HepG2 (cell line): ENCODE results near the gene DOCK4. TPM values are rescaled to one million over a fixed set of nuclear protein-coding genes. Genes with fewer than 3 reads are reported as not detected.

Experiments used
- ATAC-seq: fragments of 200-7000 bp; cut with Tn5 transposase; 3 replicates; pipeline ENCODE4 v1.9.1; 2020; ENCODE audit warnings: mild to moderate bottlenecking, moderate library complexity
- BruUV-seq: library from RNA; stranded (reverse); fragments of 400-500 nt; replicated peaks from 2 replicates; lab custom pipeline; 2021; lab: Mats Ljungman, UMichigan
- CTCF ChIA-PET: fragments of 300-600 bp; formaldehyde crosslinking; extraction: SDS; loops from one replicate; lab custom pipeline; 2021; ENCODE audit warnings: low total read pairs, inconsistent platforms, low intra/inter-chr PET ratio; lab: Yijun Ruan, JAX
- POLR2A ChIA-PET: fragments of 350-600 bp; sonication (Branson Sonifier 250); formaldehyde crosslinking; loops from one replicate; lab custom pipeline; 2020; ENCODE audit warnings: antibody characterized with exemption, inconsistent platforms; lab: Yijun Ruan, JAX
- DNase-seq: peaks from one replicate; pipeline ENCODE4 v3.0.0-alpha.2; 2015; ENCODE audit warnings: low spot score
- FAIRE-seq: peaks from 3 replicates; lab custom pipeline; 2011; peaks lifted over from hg19 to GRCh38; lab: Jason Lieb, UNC
- H2AFZ ChIP-seq: one replicate; pipeline ENCODE4 v1.6.1; 2011; ENCODE audit warnings: low read length, inconsistent platforms
- H3K27ac ChIP-seq: fragments of 300-600 bp; 3 replicates; pipeline ENCODE4 v1.8.0; 2011; ENCODE audit warnings: mixed run types, mild to moderate bottlenecking, mixed read lengths, low read length, inconsistent platforms; ENCODE audit not compliant: insufficient read depth; ENCODE audit errors: extremely low read length
- H3K27me3 ChIP-seq, 2 experiments: fragments of 200-600 bp in 1 of 2; 2 replicates in 1 of 2; 3 replicates in 1 of 2; pipeline versions ENCODE4 v1.6.0 to v1.8.0; 2011; ENCODE audit warnings: low read length in 2 of 2, mild to moderate bottlenecking in 2 of 2, moderate library complexity in 2 of 2, inconsistent platforms in 1 of 2; ENCODE audit not compliant: insufficient read depth in 2 of 2, control insufficient read depth in 1 of 2
- H3K36me3 ChIP-seq, 2 experiments: fragments of 200-600 bp in 1 of 2; replicated peaks in 1 of 2; 2 replicates in 1 of 2; 3 replicates in 1 of 2; pipeline versions ENCODE4 v1.5.1 to v1.8.0; 2011; ENCODE audit warnings: low read length in 2 of 2, inconsistent platforms in 1 of 2; ENCODE audit not compliant: insufficient read depth in 2 of 2, control insufficient read depth in 1 of 2
- H3K4me1 ChIP-seq: 2 replicates; pipeline ENCODE4 v1.5.1; 2012; ENCODE audit warnings: low read length, inconsistent platforms; ENCODE audit not compliant: insufficient read depth
- H3K4me2 ChIP-seq: 2 replicates; pipeline ENCODE4 v1.6.0; 2011; ENCODE audit warnings: low read depth, low read length, inconsistent platforms
- H3K4me3 ChIP-seq, 3 experiments: fragments of 200-600 bp in 1 of 3; sonication (generic), shearing (Covaris generic) in 1 of 3; replicated peaks in 1 of 3; 2 replicates each; pipeline ENCODE4 v1.5.1; 2011 to 2016; ENCODE audit warnings: low read length in 3 of 3, inconsistent platforms in 2 of 3, low read depth in 2 of 3, mild to moderate bottlenecking in 2 of 3, control low read depth in 1 of 3, mixed read lengths in 1 of 3; ENCODE audit not compliant: insufficient read depth in 1 of 3
- H3K79me2 ChIP-seq: one replicate; pipeline ENCODE4 v1.6.1; 2011; ENCODE audit warnings: low read length, inconsistent platforms; ENCODE audit not compliant: insufficient read depth
- H3K9ac ChIP-seq: 2 replicates; pipeline ENCODE4 v1.6.0; 2011; ENCODE audit warnings: mild to moderate bottlenecking, low read depth, low read length, inconsistent platforms; ENCODE audit not compliant: insufficient read depth
- H3K9me3 ChIP-seq: 2 replicates; pipeline ENCODE4 v1.5.1; 2012; ENCODE audit warnings: mild to moderate bottlenecking, low read length
- H4K20me1 ChIP-seq: 2 replicates; pipeline ENCODE4 v1.6.0; 2011; ENCODE audit warnings: inconsistent platforms, mild to moderate bottlenecking, low read length, moderate library complexity; ENCODE audit not compliant: insufficient read depth
- ARID5B ChIP-seq: IDR thresholded peaks from 2 replicates; pipeline ENCODE4 v1.4.0; 2020; ENCODE audit warnings: mild to moderate bottlenecking, missing genetic modification reagents
- ELK4 ChIP-seq: sonication (generic); formaldehyde crosslinking; IDR thresholded peaks from 2 replicates; pipeline ENCODE4 v1.9.0; 2021; ENCODE audit warnings: missing genetic modification reagents, borderline replicate concordance
- IRF1 ChIP-seq: sonication (generic); formaldehyde crosslinking; IDR thresholded peaks from 2 replicates; pipeline ENCODE4 v1.4.0; 2020; ENCODE audit warnings: low read depth, mild to moderate bottlenecking, missing genetic modification reagents
- KLF9 ChIP-seq: IDR thresholded peaks from 2 replicates; pipeline ENCODE4 v1.6.1; 2016; ENCODE audit warnings: low read depth
- KMT2A ChIP-seq: sonication (generic); formaldehyde crosslinking; IDR thresholded peaks from 2 replicates; pipeline ENCODE4 v1.4.0; 2020; ENCODE audit warnings: missing genetic modification reagents
- NFIB ChIP-seq: sonication (generic); formaldehyde crosslinking; IDR thresholded peaks from 2 replicates; pipeline ENCODE4 v1.9.0; 2021; ENCODE audit warnings: missing genetic modification reagents, mild to moderate bottlenecking, borderline replicate concordance
- PITX1 ChIP-seq: sonication (generic); formaldehyde crosslinking; IDR thresholded peaks from 2 replicates; pipeline ENCODE4 v1.5.1; 2020; ENCODE audit warnings: mild to moderate bottlenecking, missing genetic modification reagents
- SAP130 ChIP-seq: IDR thresholded peaks from 2 replicates; pipeline ENCODE4 v1.6.1; 2016; ENCODE audit warnings: low read depth
- SOX6 ChIP-seq, 2 experiments: fragments of 450-650 bp in 1 of 2; sonication (generic) in 1 of 2; formaldehyde crosslinking in 1 of 2; IDR thresholded peaks; 2 replicates each; pipeline versions ENCODE4 v1.4.0 to v1.6.1; 2017 to 2020; ENCODE audit warnings: antibody characterized with exemption in 1 of 2, mild to moderate bottlenecking in 1 of 2, missing genetic modification reagents in 1 of 2
- ZBTB34 ChIP-seq: sonication (generic); formaldehyde crosslinking; IDR thresholded peaks from 2 replicates; pipeline ENCODE4 v1.8.0; 2022; ENCODE audit warnings: mild to moderate bottlenecking, missing genetic modification reagents
- ZNF670 ChIP-seq: sonication (generic); formaldehyde crosslinking; IDR thresholded peaks from 2 replicates; pipeline ENCODE4 v1.8.0; 2022; ENCODE audit warnings: mild to moderate bottlenecking, missing genetic modification reagents, borderline replicate concordance
- WGBS: methylation state at CpG from one replicate; pipeline ENCODE4 v1.1.6; 2017; ENCODE audit warnings: low lambda C conversion rate; 5-methylcytosine and 5-hydroxymethylcytosine counted together
- in situ Hi-C: cut with HindIII; loops from 2 replicates; pipeline ENCODE4 v1.10.0; 2017; ENCODE audit warnings: low pct_unique_long_range_greater_than_20kb; ENCODE audit not compliant: extremely low pct_ligation_motif_present
- intact Hi-C: fragments of 100-400 bp; cut with micrococcal nuclease; formaldehyde crosslinking; loops from one replicate; pipeline ENCODE4 v1.10.0; 2022; ENCODE audit not compliant: unreplicated experiment
- polyA plus RNA-seq, 8 experiments: library from polyadenylated mRNA; depleted of rRNA in 3 of 8; stranded (reverse) in 7 of 8; unstranded in 1 of 8; fragments of >200 nt; fragmentation: Illumina TruSeq in 4 of 8; extraction: Trizol in 4 of 8; gene quantifications; 2 replicates each; pipeline versions ENCODE4 v1.2.1 to v1.2.3, GENCODE V29; 2011 to 2016; ENCODE audit warnings: low read depth in 4 of 8, missing spikeins in 1 of 8, mixed read lengths in 1 of 8; ENCODE audit not compliant: insufficient read depth in 1 of 8
- total RNA-seq, 5 experiments: library from RNA; depleted of rRNA; stranded (reverse); fragments of >200 nt; fragmentation: Illumina TruSeq; extraction: Trizol; gene quantifications; 2 replicates each; pipeline ENCODE4 v1.2.3, GENCODE V29; 2016; ENCODE audit warnings: low read depth in 1 of 5

The DOCK4 gene
- total and polyA plus RNA-seq, 2 of the 13 experiments (the other 11 are each of a cell fraction or from before 2014, with no cell fraction given), result 13.5 to 17.4 TPM

GRCh38 chr7:112238330-112238729 lies 32.1 kb upstream of the DOCK4 start:
- intact Hi-C loops, result no loop called here

GRCh38 chr7:112236597-112236996 lies 30.4 kb upstream of the DOCK4 start:
- Histone ChIP-seq H4K20me1 (peaks cover 3% of the 10 kb centered on the region; the same call in 1 of the 2 replicates), H2AFZ (no peak overlapping the region), H3K4me3 (no peak overlapping the region), H3K9me3 (no peaks in the 10 kb centered on the region; the same call in 1 of the 2 replicates), H3K4me2 (peak overlapping the region; percentile 33), H3K27me3 (no peaks in the 10 kb centered on the region), H3K36me3 (no peaks in the 10 kb centered on the region; a peak in 1 of 5 replicates), H3K9ac (no peak overlapping the region), H3K4me1 (peaks cover 59% of the 10 kb centered on the region), H3K27ac (peak overlapping the region; percentile 9), H3K79me2 (peaks cover 26% of the 10 kb centered on the region)
- peak; percentile 51 for FAIRE-seq
- ChIA-PET CTCF (no interaction called here), POLR2A (no interaction called here)
- BruUV-seq, result no TSS peak
- peak; percentile 74 for DNase-seq
- ATAC-seq, result peak; percentile 81
- intact Hi-C loops (no loop called here), in situ Hi-C loops (no loop called here)
- WGBS, result 3% methylated on average over 2 of the region's 2 CpGs
- 0 out of 2 replicates have a peak, but pooled peaks have one; percentile 35 for TF ChIP-seq ZNF670 (CRISPR knock-in tag)
- TF ChIP-seq ARID5B (CRISPR knock-in tag), result peak; percentile 84
- TF ChIP-seq ZBTB34 (CRISPR knock-in tag), result no peak
- TF ChIP-seq IRF1, result no peak
- no peak for TF ChIP-seq KLF9 (CRISPR knock-in tag)
- peak; percentile 55 for TF ChIP-seq SAP130 (CRISPR knock-in tag)

More at GRCh38 chr7:112238330-112238729, 32.1 kb upstream of the DOCK4 start:
- WGBS, result 95% methylated on average over 3 of the region's 3 CpGs
- no peak overlapping the region for H3K4me2 ChIP-seq
- FAIRE-seq (no peak), DNase-seq (no peak), ATAC-seq (no peak)
- H3K4me1 ChIP-seq, result peaks cover 53% of the 10 kb centered on the region
- no peaks in the 10 kb centered on the region; the same call in 1 of the 2 replicates for H3K9me3 ChIP-seq
- in situ Hi-C loops, result no loop called here
- H4K20me1 ChIP-seq, result peaks cover 3% of the 10 kb centered on the region; the same call in 1 of the 2 replicates
- H2AFZ ChIP-seq, result no peak overlapping the region
- H3K79me2 ChIP-seq, result peaks cover 22% of the 10 kb centered on the region
- TF ChIP-seq SOX6 (IDR thresholded peaks at IDR 0.05) (no peak), SOX6 (CRISPR knock-in tag; IDR thresholded peaks at IDR 0.05) (no peak), ELK4 (no peak), NFIB (no peak), KMT2A (CRISPR knock-in tag) (no peak), PITX1 (CRISPR knock-in tag) (no peak)
- H3K4me3 ChIP-seq, result no peak overlapping the region
- CTCF ChIA-PET, result no interaction called here
- H3K9ac ChIP-seq, result no peak overlapping the region
- H3K36me3 ChIP-seq, result no peaks in the 10 kb centered on the region; a peak in 1 of 5 replicates
- H3K27me3 ChIP-seq, result no peaks in the 10 kb centered on the region
- BruUV-seq, result no TSS peak
- POLR2A ChIA-PET, result no interaction called here
- no peak overlapping the region for H3K27ac ChIP-seq
